Osteoblast (primary cell): Measurements from ENCODE around the gene KCNC1. TPM values are rescaled to one million over a fixed set of nuclear protein-coding genes. Genes with fewer than 3 reads are reported as not detected.

Source experiments
- DNase-seq: peaks from one replicate; pipeline ENCODE4 v3.0.0; 2011; ENCODE audit warnings: low spot score, mixed read lengths; ENCODE audit not compliant: insufficient read length; ENCODE audit errors: missing footprints
- H2AFZ ChIP-seq: 2 replicates; pipeline ENCODE4 v1.6.0; 2011; ENCODE audit warnings: mild to moderate bottlenecking, low read length
- H3K27ac ChIP-seq: 2 replicates; pipeline ENCODE4 v1.5.1; 2011; ENCODE audit warnings: mild to moderate bottlenecking, low read depth, low read length, moderate library complexity
- H3K27me3 ChIP-seq: 2 replicates; pipeline ENCODE4 v1.6.0; 2012; ENCODE audit warnings: mild to moderate bottlenecking, control low read depth, inconsistent platforms, low read length, moderate library complexity; ENCODE audit not compliant: insufficient read depth
- H3K36me3 ChIP-seq: 2 replicates; pipeline ENCODE4 v1.5.1; 2011; ENCODE audit warnings: mild to moderate bottlenecking, low read length, control low read depth, moderate library complexity; ENCODE audit not compliant: insufficient read depth
- H3K4me1 ChIP-seq: 2 replicates; pipeline ENCODE4 v1.5.1; 2011; ENCODE audit warnings: mild to moderate bottlenecking, low read length, control low read depth, moderate library complexity; ENCODE audit not compliant: insufficient read depth
- H3K4me2 ChIP-seq: 2 replicates; pipeline ENCODE4 v1.6.0; 2011; ENCODE audit warnings: mild to moderate bottlenecking, low read length; ENCODE audit not compliant: insufficient read depth
- H3K4me3 ChIP-seq: fragments of 200-600 bp; sonication (generic); 3 replicates; pipeline ENCODE4 v1.5.1; 2012; ENCODE audit warnings: mild to moderate bottlenecking, low read length, inconsistent platforms; ENCODE audit not compliant: insufficient read depth
- H3K79me2 ChIP-seq: 2 replicates; pipeline ENCODE4 v1.6.0; 2012; ENCODE audit warnings: mild to moderate bottlenecking, low read length, control low read depth, inconsistent platforms; ENCODE audit not compliant: insufficient read depth
- H3K9me3 ChIP-seq: 2 replicates; pipeline ENCODE4 v1.5.1; 2011; ENCODE audit warnings: low read depth, low read length, control low read depth
- H4K20me1 ChIP-seq: 2 replicates; pipeline ENCODE4 v1.6.0; 2012; ENCODE audit warnings: mild to moderate bottlenecking, low read length, control low read depth; ENCODE audit not compliant: insufficient read depth
- CTCF ChIP-seq: IDR thresholded peaks from 2 replicates; pipeline ENCODE4 v1.5.1; 2011; ENCODE audit warnings: mild to moderate bottlenecking, low read depth, low read length, moderate library complexity; ENCODE audit errors: extremely low read depth
- total RNA-seq: library from RNA; depleted of rRNA; stranded (reverse); fragments of >200 nt; gene quantifications from 2 replicates; pipeline ENCODE4 v1.2.3, GENCODE V29; 2012

The KCNC1 gene
- total RNA-seq, 1 donor: under 0.01 TPM

GRCh38 chr11:17822401-17822781 is 87.8 kb downstream of the KCNC1 start:
- no peak for DNase-seq
- Histone ChIP-seq H3K27me3 (no peaks in the 10 kb centered on the region), H4K20me1 (no peaks in the 10 kb centered on the region), H3K4me2 (no peak overlapping the region), H2AFZ (no peak overlapping the region), H3K9me3 (no peaks in the 10 kb centered on the region), H3K36me3 (no peaks in the 10 kb centered on the region), H3K4me3 (no peak overlapping the region), H3K4me1 (peaks cover 11% of the 10 kb centered on the region), H3K27ac (no peak overlapping the region), H3K79me2 (no peaks in the 10 kb centered on the region)
- no peak for TF ChIP-seq CTCF

- Histone ChIP-seq H3K79me2 (no peaks in the 10 kb centered on the region), H3K4me1 (peaks cover 5% of the 10 kb centered on the region), H3K36me3 (no peaks in the 10 kb centered on the region), H3K4me2 (no peak overlapping the region), H3K27me3 (no peaks in the 10 kb centered on the region), H2AFZ (no peak overlapping the region), H3K9me3 (no peaks in the 10 kb centered on the region), H4K20me1 (peaks cover 2% of the 10 kb centered on the region), H3K4me3 (no peak overlapping the region), H3K27ac (no peak overlapping the region)
- DNase-seq: no peak
- peak; percentile 20 for TF ChIP-seq CTCF
Measured at GRCh38 chr11:17827006-17827405, 92.4 kb downstream of the KCNC1 start.

- no peak overlapping the region for H3K27ac ChIP-seq
Measured at GRCh38 chr11:17828311-17828751, 93.8 kb downstream of the KCNC1 start.

GRCh38 chr11:17831228-17831627 is 96.6 kb downstream of the KCNC1 start:
- no peaks in the 10 kb centered on the region for H3K27me3 ChIP-seq
- no peak overlapping the region for H2AFZ ChIP-seq
- no peaks in the 10 kb centered on the region for H3K79me2 ChIP-seq
- TF ChIP-seq CTCF: no peak
- H3K27ac ChIP-seq: no peak overlapping the region
- no peaks in the 10 kb centered on the region for H3K4me1 ChIP-seq
- no peaks in the 10 kb centered on the region for H3K36me3 ChIP-seq
- peaks cover 2% of the 10 kb centered on the region for H4K20me1 ChIP-seq
- no peak overlapping the region for H3K4me3 ChIP-seq
- no peaks in the 10 kb centered on the region for H3K9me3 ChIP-seq
- H3K4me2 ChIP-seq: no peak overlapping the region
- no peak for DNase-seq

More at GRCh38 chr11:17828311-17828751, 93.8 kb downstream of the KCNC1 start:
- Histone ChIP-seq H4K20me1 (peaks cover 2% of the 10 kb centered on the region), H3K9me3 (no peaks in the 10 kb centered on the region), H3K36me3 (no peaks in the 10 kb centered on the region), H3K4me1 (no peaks in the 10 kb centered on the region), H3K4me2 (no peak overlapping the region), H3K4me3 (no peak overlapping the region), H2AFZ (no peak overlapping the region), H3K79me2 (no peaks in the 10 kb centered on the region), H3K27me3 (no peaks in the 10 kb centered on the region)
- no peak for TF ChIP-seq CTCF
- DNase-seq: no peak
